Measurements from ENCODE around the gene IWS1. TPM values are rescaled to one million over a fixed set of nuclear protein-coding genes. Genes with fewer than 3 reads are reported as not detected.
"Not testable (repeated sequence)": the region's sequence is repeated elsewhere in the genome, so short reads cannot be mapped to it uniquely, and the experiment has no call there.

The IWS1 gene
- 10 to 100 TPM in 2 of 3 donors, 1 to 10 TPM in 1; 3.8 to 32.2 (median 13.1) TPM for polyA plus RNA-seq

GRCh38 chr2:127526132-127527000 is at the start of gene IWS1:
IWS1 (minus strand) TSS chr2:127526489; CDS start chr2:127526208, 281 bp downstream.
- H3K36me3 Mint-ChIP-seq = peaks cover 0 to 6% (median 0%) of the 10 kb centered on the region in 3 donors
- peak; percentile 93 to 94 (median 93) for DNase-seq
- peak within 1 kb of the TSS; percentile 94 to 99 (median 96) for H3K4me3 Mint-ChIP-seq
- H3K27me3 Mint-ChIP-seq (ENCODE audit: low read depth in 3 of 3) = peaks cover 7 to 12% (median 8%) of the 10 kb centered on the region in 3 donors
- peaks cover 31 to 42% of the 10 kb centered on the region in 2 donors for H3K4me1 Mint-ChIP-seq
- no peaks in the 10 kb centered on the region for H3K9me3 Mint-ChIP-seq
- peak within 1 kb of the TSS; percentile 99 to 100 (median 100) for H3K27ac Mint-ChIP-seq

GRCh38 chr2:127575941-127576432 is 49.7 kb upstream of the IWS1 start:
- Mint-ChIP-seq H3K9me3 (no peaks in the 10 kb centered on the region), H3K4me1 (peaks cover 5 to 10% of the 10 kb centered on the region in 2 donors), H3K4me3 (no peak overlapping the region)

GRCh38 chr2:127575185-127575765 is 49.0 kb upstream of the IWS1 start:
- Mint-ChIP-seq H3K27me3 (ENCODE audit: low read depth in 3 of 3) (peaks cover 0 to 3% (median 0%) of the 10 kb centered on the region in 3 donors), H3K4me1 (peaks cover 5 to 10% of the 10 kb centered on the region in 2 donors), H3K36me3 (no peaks in the 10 kb centered on the region), H3K9me3 (no peaks in the 10 kb centered on the region), H3K4me3 (no peak overlapping the region), H3K27ac (no peak overlapping the region)
- no peak for DNase-seq

More at GRCh38 chr2:127575941-127576432, 49.7 kb upstream of the IWS1 start:
- no peak for DNase-seq
- Mint-ChIP-seq H3K27ac (no peak overlapping the region), H3K27me3 (ENCODE audit: low read depth in 3 of 3) (peaks cover 0 to 3% (median 0%) of the 10 kb centered on the region in 3 donors), H3K36me3 (no peaks in the 10 kb centered on the region)

- no peaks in the 10 kb centered on the region for H3K36me3 Mint-ChIP-seq
- peaks cover 0 to 3% (median 0%) of the 10 kb centered on the region in 3 donors for H3K27me3 Mint-ChIP-seq (ENCODE audit: low read depth in 3 of 3)
Observed at GRCh38 chr2:127574656-127575055, 48.4 kb upstream of the IWS1 start.

GRCh38 chr2:127573771-127574170 is 47.5 kb upstream of the IWS1 start:
- Mint-ChIP-seq H3K27me3 (ENCODE audit: low read depth in 3 of 3) (peaks cover 0 to 3% (median 3%) of the 10 kb centered on the region in 3 donors), H3K9me3 (no peaks in the 10 kb centered on the region)

More at GRCh38 chr2:127574656-127575055, 48.4 kb upstream of the IWS1 start:
- no peak overlapping the region for H3K27ac Mint-ChIP-seq
- peaks cover 5 to 10% of the 10 kb centered on the region in 2 donors for H3K4me1 Mint-ChIP-seq
- DNase-seq = no peak
- no peaks in the 10 kb centered on the region for H3K9me3 Mint-ChIP-seq
- H3K4me3 Mint-ChIP-seq = no peak overlapping the region

GRCh38 chr2:127573298-127573697 is 47.0 kb upstream of the IWS1 start:
- H3K4me1 Mint-ChIP-seq = peaks cover 5 to 10% of the 10 kb centered on the region in 2 donors
- H3K27me3 Mint-ChIP-seq (ENCODE audit: low read depth in 3 of 3) = peaks cover 0 to 3% (median 3%) of the 10 kb centered on the region in 3 donors
- DNase-seq = no peak
- H3K36me3 Mint-ChIP-seq = no peaks in the 10 kb centered on the region
- no peak overlapping the region for H3K4me3 Mint-ChIP-seq
- H3K9me3 Mint-ChIP-seq = no peaks in the 10 kb centered on the region
- H3K27ac Mint-ChIP-seq = no peak overlapping the region

More at GRCh38 chr2:127573771-127574170, 47.5 kb upstream of the IWS1 start:
- DNase-seq = no peak
- Mint-ChIP-seq H3K4me1 (peaks cover 5 to 10% of the 10 kb centered on the region in 2 donors), H3K36me3 (no peaks in the 10 kb centered on the region), H3K4me3 (no peak overlapping the region), H3K27ac (no peak overlapping the region)

- no peak overlapping the region for H3K4me3 Mint-ChIP-seq
- DNase-seq = no peak
- H3K27ac Mint-ChIP-seq = no peak overlapping the region
- no peaks in the 10 kb centered on the region for H3K9me3 Mint-ChIP-seq
- H3K27me3 Mint-ChIP-seq (ENCODE audit: low read depth in 3 of 3) = peaks cover 0 to 3% (median 3%) of the 10 kb centered on the region in 3 donors
- no peaks in the 10 kb centered on the region for H3K36me3 Mint-ChIP-seq
- H3K4me1 Mint-ChIP-seq = peaks cover 5 to 10% of the 10 kb centered on the region in 2 donors
Observed at GRCh38 chr2:127572841-127573240, 46.6 kb upstream of the IWS1 start.

GRCh38 chr2:127572352-127572751 is 46.1 kb upstream of the IWS1 start:
- not testable (repeated sequence) for H3K9me3 Mint-ChIP-seq; H3K4me1 Mint-ChIP-seq; H3K4me3 Mint-ChIP-seq; DNase-seq; H3K36me3 Mint-ChIP-seq; H3K27me3 Mint-ChIP-seq (ENCODE audit: low read depth in 3 of 3); H3K27ac Mint-ChIP-seq

GRCh38 chr2:127570282-127571250 is 44.3 kb upstream of the IWS1 start:
- Mint-ChIP-seq H3K27me3 (ENCODE audit: low read depth in 3 of 3) (peaks cover 0 to 4% (median 3%) of the 10 kb centered on the region in 3 donors), H3K4me1 (peaks cover 4 to 9% of the 10 kb centered on the region in 2 donors), H3K27ac (no peak overlapping the region)

GRCh38 chr2:127569666-127570065 is 43.4 kb upstream of the IWS1 start:
- Mint-ChIP-seq H3K9me3 (no peaks in the 10 kb centered on the region), H3K27ac (no peak overlapping the region), H3K27me3 (ENCODE audit: low read depth in 3 of 3) (peaks cover 0 to 4% (median 3%) of the 10 kb centered on the region in 3 donors), H3K4me1 (peaks cover 0 to under 1% of the 10 kb centered on the region in 2 donors), H3K36me3 (no peaks in the 10 kb centered on the region), H3K4me3 (no peak overlapping the region)
- no peak for DNase-seq

More at GRCh38 chr2:127570282-127571250, 44.3 kb upstream of the IWS1 start:
- no peak for DNase-seq
- Mint-ChIP-seq H3K4me3 (no peak overlapping the region), H3K9me3 (no peaks in the 10 kb centered on the region), H3K36me3 (no peaks in the 10 kb centered on the region)

GRCh38 chr2:127568128-127568527 is 41.8 kb upstream of the IWS1 start:
- Mint-ChIP-seq H3K9me3 (no peaks in the 10 kb centered on the region), H3K36me3 (no peaks in the 10 kb centered on the region), H3K4me1 (no peaks in the 10 kb centered on the region), H3K4me3 (no peak overlapping the region), H3K27me3 (ENCODE audit: low read depth in 3 of 3) (peaks cover 0 to 9% (median 6%) of the 10 kb centered on the region in 3 donors), H3K27ac (no peak overlapping the region)
- DNase-seq = no peak

- Mint-ChIP-seq H3K27ac (no peak overlapping the region), H3K36me3 (no peaks in the 10 kb centered on the region), H3K4me1 (no peaks in the 10 kb centered on the region), H3K9me3 (peaks cover 0 to 3% (median 0%) of the 10 kb centered on the region in 6 donors), H3K4me3 (no peak overlapping the region), H3K27me3 (ENCODE audit: low read depth in 3 of 3) (peaks cover 0 to 9% (median 6%) of the 10 kb centered on the region in 3 donors)
- DNase-seq = no peak
Observed at GRCh38 chr2:127567351-127567854, 41.1 kb upstream of the IWS1 start.

GRCh38 chr2:127566576-127566975 is 40.3 kb upstream of the IWS1 start:
- Mint-ChIP-seq H3K4me3 (no peak overlapping the region), H3K9me3 (peaks cover 0 to 3% (median 0%) of the 10 kb centered on the region in 6 donors), H3K27ac (no peak overlapping the region), H3K27me3 (ENCODE audit: low read depth in 3 of 3) (peaks cover 0 to 6% (median 6%) of the 10 kb centered on the region in 3 donors), H3K4me1 (no peaks in the 10 kb centered on the region), H3K36me3 (no peaks in the 10 kb centered on the region)
- no peak for DNase-seq
